HepG2 (cell line): ENCODE data around the gene HRC. TPM values are rescaled to one million over a fixed set of nuclear protein-coding genes. Genes with fewer than 3 reads are reported as not detected.
A peak's percentile ranks its signal among the peaks of the same experiment; 100 is the strongest.

Experiments
- ARNT2 ChIP-seq: sonication (generic); formaldehyde crosslinking; IDR thresholded peaks from 2 replicates; pipeline ENCODE4 v1.8.0; 2022; ENCODE audit warnings: mild to moderate bottlenecking, low read depth, missing genetic modification reagents, moderate library complexity
- CHD4 ChIP-seq: fragments of 200-600 bp; sonication (generic); IDR thresholded peaks from 2 replicates; pipeline ENCODE4 v1.7.0; 2017; ENCODE audit warnings: mild to moderate bottlenecking, low read length, borderline replicate concordance
- HNF4A ChIP-seq: sonication (generic); formaldehyde crosslinking; IDR thresholded peaks from 2 replicates; pipeline ENCODE4 v1.4.0; 2020; ENCODE audit warnings: missing genetic modification reagents
- KLF12 ChIP-seq: sonication (generic); formaldehyde crosslinking; IDR thresholded peaks from 2 replicates; pipeline ENCODE4 v1.4.0; 2020; ENCODE audit warnings: missing genetic modification reagents, borderline replicate concordance
- NFATC3 ChIP-seq: sonication (generic); formaldehyde crosslinking; IDR thresholded peaks from 2 replicates; pipeline ENCODE4 v1.5.1; 2020; ENCODE audit warnings: mild to moderate bottlenecking, missing genetic modification reagents
- NFIC ChIP-seq: IDR thresholded peaks from 2 replicates; pipeline ENCODE4 v1.6.1; 2012; ENCODE audit warnings: mild to moderate bottlenecking, low read length, inconsistent platforms
- NR3C1 ChIP-seq: sonication (generic); formaldehyde crosslinking; IDR thresholded peaks from 2 replicates; pipeline ENCODE4 v1.4.0; 2020; ENCODE audit warnings: missing genetic modification reagents
- PCBP1 ChIP-seq: fragments of 200-400 bp; formaldehyde crosslinking; IDR thresholded peaks from 2 replicates; pipeline ENCODE4 v1.6.1; 2017; ENCODE audit warnings: mild to moderate bottlenecking, low read depth, low read length, borderline replicate concordance
- SNRNP70 ChIP-seq: fragments of 200-400 bp; formaldehyde crosslinking; IDR thresholded peaks from 2 replicates; pipeline ENCODE4 v1.6.1; 2017; ENCODE audit warnings: mild to moderate bottlenecking, low read depth, low read length, moderate library complexity
- ZNF274 ChIP-seq: sonication (generic); formaldehyde crosslinking; IDR thresholded peaks from 2 replicates; pipeline ENCODE4 v1.5.1; 2020; ENCODE audit warnings: mild to moderate bottlenecking, missing genetic modification reagents
- ZNF343 ChIP-seq: sonication (generic); formaldehyde crosslinking; IDR thresholded peaks from 2 replicates; pipeline ENCODE4 v1.4.0; 2020; ENCODE audit warnings: mild to moderate bottlenecking, missing genetic modification reagents
- ZNF782 ChIP-seq: sonication (generic); formaldehyde crosslinking; IDR thresholded peaks from 2 replicates; pipeline ENCODE4 v1.4.0; 2020; ENCODE audit warnings: missing genetic modification reagents, mild to moderate bottlenecking, borderline replicate concordance
- polyA plus RNA-seq, 8 experiments: library from polyadenylated mRNA; depleted of rRNA in 3 of 8; stranded (reverse) in 7 of 8; unstranded in 1 of 8; fragments of >200 nt; fragmentation: Illumina TruSeq in 4 of 8; extraction: Trizol in 4 of 8; gene quantifications; 2 replicates each; pipeline versions ENCODE4 v1.2.1 to v1.2.3, GENCODE V29; 2011 to 2016; ENCODE audit warnings: low read depth in 4 of 8, missing spikeins in 1 of 8, mixed read lengths in 1 of 8; ENCODE audit not compliant: insufficient read depth in 1 of 8
- total RNA-seq, 5 experiments: library from RNA; depleted of rRNA; stranded (reverse); fragments of >200 nt; fragmentation: Illumina TruSeq; extraction: Trizol; gene quantifications; 2 replicates each; pipeline ENCODE4 v1.2.3, GENCODE V29; 2016; ENCODE audit warnings: low read depth in 1 of 5
- TF ChIP-seq, protein P1 (sequence below): sonication (generic); formaldehyde crosslinking; IDR thresholded peaks from 2 replicates; pipeline ENCODE4 v1.5.0; 2020; ENCODE audit warnings: mild to moderate bottlenecking, missing genetic modification reagents
- TF ChIP-seq, protein P2 (sequence below): sonication (generic); formaldehyde crosslinking; IDR thresholded peaks from 2 replicates; pipeline ENCODE4 v1.4.0; 2020; ENCODE audit warnings: missing genetic modification reagents
- TF ChIP-seq, protein P3 (sequence below): IDR thresholded peaks from 2 replicates; pipeline ENCODE4 v1.6.1; 2016; ENCODE audit warnings: control low read depth
- TF ChIP-seq, protein P4 (sequence below): sonication (generic); formaldehyde crosslinking; IDR thresholded peaks from 2 replicates; pipeline ENCODE4 v1.9.0; 2021; ENCODE audit warnings: missing genetic modification reagents, mild to moderate bottlenecking, borderline replicate concordance
- TF ChIP-seq, protein P5 (sequence below): sonication (generic); formaldehyde crosslinking; IDR thresholded peaks from 2 replicates; pipeline ENCODE4 v1.4.0; 2020; ENCODE audit warnings: missing genetic modification reagents
- TF ChIP-seq, protein P6 (sequence below): IDR thresholded peaks from 2 replicates; pipeline ENCODE4 v1.6.1; 2016
- TF ChIP-seq, protein P7 (sequence below): sonication (generic); formaldehyde crosslinking; IDR thresholded peaks from 2 replicates; pipeline ENCODE4 v1.5.0; 2020; ENCODE audit warnings: missing genetic modification reagents

HRC gene
- total and polyA plus RNA-seq, 2 of the 13 experiments (the other 11 are each of a cell fraction or from before 2014, with no cell fraction given) = 3.6 to 15.4 TPM

DNA sequence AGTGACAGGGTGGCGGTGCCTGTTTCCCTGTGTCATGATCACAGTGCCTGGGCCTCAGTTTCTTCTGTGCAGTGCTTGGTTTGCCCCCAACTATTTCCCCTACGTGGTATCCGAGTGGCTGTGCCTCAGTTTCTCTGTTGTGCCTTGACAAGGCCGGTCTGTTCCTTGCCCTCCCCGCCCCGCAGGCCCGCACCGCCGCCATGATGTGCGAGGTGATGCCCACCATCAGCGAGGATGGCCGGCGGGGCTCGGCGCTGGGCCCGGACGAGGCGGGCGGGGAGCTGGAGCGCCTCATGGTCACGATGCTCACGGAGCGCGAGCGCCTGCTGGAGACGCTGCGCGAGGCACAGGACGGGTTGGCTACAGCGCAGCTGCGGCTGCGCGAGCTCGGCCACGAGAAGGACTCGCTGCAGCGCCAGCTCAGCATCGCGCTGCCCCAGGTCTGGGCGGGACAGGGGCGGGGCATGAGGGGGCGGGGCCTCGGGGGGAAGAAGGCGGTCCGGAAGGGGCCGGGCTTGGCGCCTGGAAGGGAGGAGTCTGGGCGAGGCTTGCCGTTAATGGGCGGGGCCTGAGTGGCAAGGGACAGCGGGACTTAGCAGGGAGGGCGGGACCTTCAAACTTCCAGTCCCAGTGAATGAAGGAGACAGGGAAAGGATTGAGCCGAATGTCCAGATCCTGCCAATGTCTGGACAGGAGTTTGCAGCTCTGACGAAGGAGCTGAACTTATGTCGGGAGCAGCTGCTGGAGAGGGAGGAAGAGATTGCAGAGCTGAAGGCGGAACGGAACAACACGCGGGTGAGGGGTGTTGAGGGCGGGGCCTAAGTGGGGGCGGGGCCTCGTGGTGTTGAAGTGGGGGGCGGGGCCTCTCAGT is 27.3 kb downstream of the HRC start (continued):
- TF ChIP-seq, protein P1, sequence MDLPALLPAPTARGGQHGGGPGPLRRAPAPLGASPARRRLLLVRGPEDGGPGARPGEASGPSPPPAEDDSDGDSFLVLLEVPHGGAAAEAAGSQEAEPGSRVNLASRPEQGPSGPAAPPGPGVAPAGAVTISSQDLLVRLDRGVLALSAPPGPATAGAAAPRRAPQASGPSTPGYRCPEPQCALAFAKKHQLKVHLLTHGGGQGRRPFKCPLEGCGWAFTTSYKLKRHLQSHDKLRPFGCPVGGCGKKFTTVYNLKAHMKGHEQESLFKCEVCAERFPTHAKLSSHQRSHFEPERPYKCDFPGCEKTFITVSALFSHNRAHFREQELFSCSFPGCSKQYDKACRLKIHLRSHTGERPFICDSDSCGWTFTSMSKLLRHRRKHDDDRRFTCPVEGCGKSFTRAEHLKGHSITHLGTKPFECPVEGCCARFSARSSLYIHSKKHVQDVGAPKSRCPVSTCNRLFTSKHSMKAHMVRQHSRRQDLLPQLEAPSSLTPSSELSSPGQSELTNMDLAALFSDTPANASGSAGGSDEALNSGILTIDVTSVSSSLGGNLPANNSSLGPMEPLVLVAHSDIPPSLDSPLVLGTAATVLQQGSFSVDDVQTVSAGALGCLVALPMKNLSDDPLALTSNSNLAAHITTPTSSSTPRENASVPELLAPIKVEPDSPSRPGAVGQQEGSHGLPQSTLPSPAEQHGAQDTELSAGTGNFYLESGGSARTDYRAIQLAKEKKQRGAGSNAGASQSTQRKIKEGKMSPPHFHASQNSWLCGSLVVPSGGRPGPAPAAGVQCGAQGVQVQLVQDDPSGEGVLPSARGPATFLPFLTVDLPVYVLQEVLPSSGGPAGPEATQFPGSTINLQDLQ (CRISPR knock-in tag) = peak; percentile 85; the same call in 1 of the 2 replicates
- TF ChIP-seq ZNF274 (peak; percentile 100), NR3C1 (CRISPR knock-in tag) (0 out of 2 replicates have a peak, but pooled peaks have one; percentile 57), HNF4A (no peak), ZNF782 (CRISPR knock-in tag) (peak; percentile 100), KLF12 (peak; percentile 87; the same call in 1 of the 2 replicates), ARNT2 (peak; percentile 100), NFIC (no peak), NFATC3 (CRISPR knock-in tag) (peak; percentile 98), PCBP1 (no peak), SNRNP70 (no peak), ZNF343 (CRISPR knock-in tag) (peak; percentile 97), CHD4 (no peak)
- TF ChIP-seq, protein P2, sequence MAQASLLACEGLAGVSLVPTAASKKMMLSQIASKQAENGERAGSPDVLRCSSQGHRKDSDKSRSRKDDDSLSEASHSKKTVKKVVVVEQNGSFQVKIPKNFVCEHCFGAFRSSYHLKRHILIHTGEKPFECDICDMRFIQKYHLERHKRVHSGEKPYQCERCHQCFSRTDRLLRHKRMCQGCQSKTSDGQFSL (CRISPR knock-in tag) = peak; percentile 89; the same call in 1 of the 2 replicates
- TF ChIP-seq, protein P3, sequence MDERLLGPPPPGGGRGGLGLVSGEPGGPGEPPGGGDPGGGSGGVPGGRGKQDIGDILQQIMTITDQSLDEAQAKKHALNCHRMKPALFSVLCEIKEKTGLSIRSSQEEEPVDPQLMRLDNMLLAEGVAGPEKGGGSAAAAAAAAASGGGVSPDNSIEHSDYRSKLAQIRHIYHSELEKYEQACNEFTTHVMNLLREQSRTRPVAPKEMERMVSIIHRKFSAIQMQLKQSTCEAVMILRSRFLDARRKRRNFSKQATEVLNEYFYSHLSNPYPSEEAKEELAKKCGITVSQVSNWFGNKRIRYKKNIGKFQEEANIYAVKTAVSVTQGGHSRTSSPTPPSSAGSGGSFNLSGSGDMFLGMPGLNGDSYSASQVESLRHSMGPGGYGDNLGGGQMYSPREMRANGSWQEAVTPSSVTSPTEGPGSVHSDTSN = no peak
- TF ChIP-seq, protein P4, sequence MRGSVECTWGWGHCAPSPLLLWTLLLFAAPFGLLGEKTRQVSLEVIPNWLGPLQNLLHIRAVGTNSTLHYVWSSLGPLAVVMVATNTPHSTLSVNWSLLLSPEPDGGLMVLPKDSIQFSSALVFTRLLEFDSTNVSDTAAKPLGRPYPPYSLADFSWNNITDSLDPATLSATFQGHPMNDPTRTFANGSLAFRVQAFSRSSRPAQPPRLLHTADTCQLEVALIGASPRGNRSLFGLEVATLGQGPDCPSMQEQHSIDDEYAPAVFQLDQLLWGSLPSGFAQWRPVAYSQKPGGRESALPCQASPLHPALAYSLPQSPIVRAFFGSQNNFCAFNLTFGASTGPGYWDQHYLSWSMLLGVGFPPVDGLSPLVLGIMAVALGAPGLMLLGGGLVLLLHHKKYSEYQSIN = no peak
- TF ChIP-seq, protein P5, sequence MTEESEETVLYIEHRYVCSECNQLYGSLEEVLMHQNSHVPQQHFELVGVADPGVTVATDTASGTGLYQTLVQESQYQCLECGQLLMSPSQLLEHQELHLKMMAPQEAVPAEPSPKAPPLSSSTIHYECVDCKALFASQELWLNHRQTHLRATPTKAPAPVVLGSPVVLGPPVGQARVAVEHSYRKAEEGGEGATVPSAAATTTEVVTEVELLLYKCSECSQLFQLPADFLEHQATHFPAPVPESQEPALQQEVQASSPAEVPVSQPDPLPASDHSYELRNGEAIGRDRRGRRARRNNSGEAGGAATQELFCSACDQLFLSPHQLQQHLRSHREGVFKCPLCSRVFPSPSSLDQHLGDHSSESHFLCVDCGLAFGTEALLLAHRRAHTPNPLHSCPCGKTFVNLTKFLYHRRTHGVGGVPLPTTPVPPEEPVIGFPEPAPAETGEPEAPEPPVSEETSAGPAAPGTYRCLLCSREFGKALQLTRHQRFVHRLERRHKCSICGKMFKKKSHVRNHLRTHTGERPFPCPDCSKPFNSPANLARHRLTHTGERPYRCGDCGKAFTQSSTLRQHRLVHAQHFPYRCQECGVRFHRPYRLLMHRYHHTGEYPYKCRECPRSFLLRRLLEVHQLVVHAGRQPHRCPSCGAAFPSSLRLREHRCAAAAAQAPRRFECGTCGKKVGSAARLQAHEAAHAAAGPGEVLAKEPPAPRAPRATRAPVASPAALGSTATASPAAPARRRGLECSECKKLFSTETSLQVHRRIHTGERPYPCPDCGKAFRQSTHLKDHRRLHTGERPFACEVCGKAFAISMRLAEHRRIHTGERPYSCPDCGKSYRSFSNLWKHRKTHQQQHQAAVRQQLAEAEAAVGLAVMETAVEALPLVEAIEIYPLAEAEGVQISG (CRISPR knock-in tag) = peak; percentile 91
- TF ChIP-seq, protein P6, sequence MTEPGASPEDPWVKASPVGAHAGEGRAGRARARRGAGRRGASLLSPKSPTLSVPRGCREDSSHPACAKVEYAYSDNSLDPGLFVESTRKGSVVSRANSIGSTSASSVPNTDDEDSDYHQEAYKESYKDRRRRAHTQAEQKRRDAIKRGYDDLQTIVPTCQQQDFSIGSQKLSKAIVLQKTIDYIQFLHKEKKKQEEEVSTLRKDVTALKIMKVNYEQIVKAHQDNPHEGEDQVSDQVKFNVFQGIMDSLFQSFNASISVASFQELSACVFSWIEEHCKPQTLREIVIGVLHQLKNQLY (CRISPR knock-in tag) = peak; percentile 74
- TF ChIP-seq, protein P7, sequence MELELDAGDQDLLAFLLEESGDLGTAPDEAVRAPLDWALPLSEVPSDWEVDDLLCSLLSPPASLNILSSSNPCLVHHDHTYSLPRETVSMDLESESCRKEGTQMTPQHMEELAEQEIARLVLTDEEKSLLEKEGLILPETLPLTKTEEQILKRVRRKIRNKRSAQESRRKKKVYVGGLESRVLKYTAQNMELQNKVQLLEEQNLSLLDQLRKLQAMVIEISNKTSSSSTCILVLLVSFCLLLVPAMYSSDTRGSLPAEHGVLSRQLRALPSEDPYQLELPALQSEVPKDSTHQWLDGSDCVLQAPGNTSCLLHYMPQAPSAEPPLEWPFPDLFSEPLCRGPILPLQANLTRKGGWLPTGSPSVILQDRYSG (CRISPR knock-in tag) = peak; percentile 99
